Measurements from ENCODE around the gene HPS1. TPM values are rescaled to one million over a fixed set of nuclear protein-coding genes. Genes with fewer than 3 reads are reported as not detected.

HPS1 gene
- total RNA-seq, 2 donors from 2014 or later, result 40.0 to 53.7 TPM

DNA sequence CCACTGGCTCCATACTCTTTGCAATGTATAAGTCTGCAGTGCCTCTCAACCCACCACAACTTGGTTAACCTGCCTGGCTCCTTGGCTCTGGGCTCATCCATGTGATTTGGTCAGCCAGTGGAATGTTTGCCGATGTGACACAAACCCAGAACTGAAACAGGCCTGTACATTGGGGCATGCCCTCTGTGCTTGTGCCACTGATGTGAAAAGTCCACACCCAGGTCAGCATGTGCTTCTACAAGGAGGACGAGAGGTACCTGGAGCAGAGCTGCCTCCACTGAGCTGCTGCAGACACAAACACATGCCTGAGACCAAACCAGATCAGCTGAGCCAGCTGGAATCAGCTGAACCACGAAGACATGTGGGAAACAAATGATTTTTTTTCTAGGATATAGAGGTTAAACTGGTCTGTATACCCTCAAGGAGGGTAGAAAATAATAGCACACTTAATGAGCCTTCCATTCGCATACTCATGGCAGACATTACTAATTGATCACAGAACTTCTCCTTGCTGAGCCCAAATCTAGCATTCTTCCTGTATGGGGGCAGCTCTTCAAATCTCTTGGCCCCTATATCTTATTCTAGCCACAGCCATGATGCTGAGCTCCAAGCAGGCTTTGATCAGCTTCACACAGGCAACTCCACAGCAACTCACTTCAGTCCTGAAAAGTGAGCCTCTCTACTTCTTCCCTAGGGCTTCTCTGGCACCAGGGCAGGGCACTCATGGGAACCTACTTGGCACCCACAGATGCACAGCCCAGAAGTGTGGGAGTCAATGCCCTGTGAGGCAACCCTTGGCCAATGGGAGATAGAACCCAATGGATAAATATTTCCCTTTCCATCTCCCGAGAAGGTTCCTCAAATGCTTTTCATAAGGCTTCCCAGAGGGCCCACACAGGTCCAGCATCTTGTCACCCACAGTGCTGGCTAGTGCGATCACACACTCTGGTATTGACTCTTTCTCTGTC, 50.4 kb downstream of the HPS1 start:
- Histone ChIP-seq H3K4me3 (no peak overlapping the region), H3K4me1 (no peaks in the 10 kb centered on the region), H3K9me3 (no peaks in the 10 kb centered on the region), H3K27ac (no peak overlapping the region), H3K36me3 (replicated peaks in 1 of 2; ENCODE audit: insufficient read depth in 1 of 2, low read depth in 2 of 2) (no peaks in the 10 kb centered on the region), H3K27me3 (no peaks in the 10 kb centered on the region)
- 91 to 92% methylated on average over 6 of the region's 6 CpGs for WGBS, 2 donors
- ATAC-seq, result no peak
- intact Hi-C loops (cut with DNase I), result no loop called here
- DNase-seq, result no peak
- TF ChIP-seq POLR2A (IDR thresholded peaks at IDR 0.05), result no peak
- TF ChIP-seq, protein P1, sequence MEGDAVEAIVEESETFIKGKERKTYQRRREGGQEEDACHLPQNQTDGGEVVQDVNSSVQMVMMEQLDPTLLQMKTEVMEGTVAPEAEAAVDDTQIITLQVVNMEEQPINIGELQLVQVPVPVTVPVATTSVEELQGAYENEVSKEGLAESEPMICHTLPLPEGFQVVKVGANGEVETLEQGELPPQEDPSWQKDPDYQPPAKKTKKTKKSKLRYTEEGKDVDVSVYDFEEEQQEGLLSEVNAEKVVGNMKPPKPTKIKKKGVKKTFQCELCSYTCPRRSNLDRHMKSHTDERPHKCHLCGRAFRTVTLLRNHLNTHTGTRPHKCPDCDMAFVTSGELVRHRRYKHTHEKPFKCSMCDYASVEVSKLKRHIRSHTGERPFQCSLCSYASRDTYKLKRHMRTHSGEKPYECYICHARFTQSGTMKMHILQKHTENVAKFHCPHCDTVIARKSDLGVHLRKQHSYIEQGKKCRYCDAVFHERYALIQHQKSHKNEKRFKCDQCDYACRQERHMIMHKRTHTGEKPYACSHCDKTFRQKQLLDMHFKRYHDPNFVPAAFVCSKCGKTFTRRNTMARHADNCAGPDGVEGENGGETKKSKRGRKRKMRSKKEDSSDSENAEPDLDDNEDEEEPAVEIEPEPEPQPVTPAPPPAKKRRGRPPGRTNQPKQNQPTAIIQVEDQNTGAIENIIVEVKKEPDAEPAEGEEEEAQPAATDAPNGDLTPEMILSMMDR (IDR thresholded peaks at IDR 0.05), result no peak

DNA sequence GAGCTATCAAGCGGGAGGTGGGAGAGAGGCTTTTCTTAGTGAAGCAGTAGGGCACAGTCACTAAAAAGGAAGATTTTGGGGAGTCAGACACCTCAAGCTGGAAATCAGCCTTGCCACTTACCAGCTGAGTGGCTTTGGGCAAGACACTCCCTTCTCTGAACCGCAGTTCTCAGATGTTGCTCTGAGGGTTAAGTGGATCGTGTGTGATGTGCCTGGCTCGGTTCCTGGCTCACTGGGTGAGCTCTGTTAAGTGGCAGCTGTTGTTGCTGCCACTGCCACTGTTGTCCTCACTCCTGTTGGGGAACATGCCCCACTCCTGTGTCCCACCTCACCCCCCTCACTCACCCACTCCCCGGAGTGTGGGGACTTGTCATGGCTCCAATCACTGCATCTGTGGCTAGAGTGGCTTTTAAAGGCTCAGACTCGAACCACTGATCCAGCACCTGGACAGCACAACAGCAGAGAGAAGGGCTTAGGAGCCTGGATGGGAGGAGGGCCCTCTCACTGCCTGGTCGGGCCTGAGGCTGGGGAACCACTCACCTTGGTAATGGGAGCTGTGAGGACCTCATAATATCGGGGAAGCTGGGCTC, 51.8 kb downstream of the HPS1 start:
- no peaks in the 10 kb centered on the region for H3K36me3 ChIP-seq (replicated peaks in 1 of 2; ENCODE audit: insufficient read depth in 1 of 2, low read depth in 2 of 2)
- H3K27me3 ChIP-seq, result no peaks in the 10 kb centered on the region
- no peak for ATAC-seq
- intact Hi-C loops (cut with DNase I), result no loop called here
- no peak overlapping the region for H3K27ac ChIP-seq
- 83 to 91% methylated on average over 7 to 8 of the region's 8 CpGs for WGBS, 2 donors
- H3K9me3 ChIP-seq, result no peaks in the 10 kb centered on the region
- no peak for TF ChIP-seq POLR2A (IDR thresholded peaks at IDR 0.05)
- TF ChIP-seq, protein P1 (IDR thresholded peaks at IDR 0.05), result no peak
- no peak for DNase-seq
- no peaks in the 10 kb centered on the region for H3K4me1 ChIP-seq
- no peak overlapping the region for H3K4me3 ChIP-seq

DNA sequence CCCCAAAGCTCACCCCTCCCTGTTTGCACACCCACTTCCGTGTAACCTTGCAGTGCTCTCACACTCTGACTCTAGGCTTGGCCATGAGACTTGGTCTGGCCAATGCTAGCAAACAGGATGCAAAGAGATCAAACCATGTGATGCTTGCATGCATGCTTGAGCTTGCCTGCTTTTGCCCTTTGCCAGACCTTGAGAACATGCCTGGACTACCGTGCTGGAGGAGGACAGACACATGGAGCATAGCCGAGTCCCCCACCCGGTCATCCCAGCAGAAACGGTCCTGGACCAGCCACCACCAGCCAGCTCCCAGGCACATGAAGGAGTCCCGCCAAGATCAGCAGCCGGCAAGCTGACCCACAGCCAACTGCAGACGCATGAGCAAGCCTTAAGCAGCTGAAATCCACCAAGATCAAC, 55.1 kb downstream of the HPS1 start:
- H3K4me3 ChIP-seq, result no peak overlapping the region
- no peaks in the 10 kb centered on the region for H3K9me3 ChIP-seq
- no peaks in the 10 kb centered on the region for H3K27me3 ChIP-seq
- no peaks in the 10 kb centered on the region for H3K4me1 ChIP-seq
- intact Hi-C loops (cut with DNase I), result no loop called here
- TF ChIP-seq, protein P1 (IDR thresholded peaks at IDR 0.05), result no peak
- no peak overlapping the region for H3K27ac ChIP-seq
- H3K36me3 ChIP-seq (replicated peaks in 1 of 2; ENCODE audit: insufficient read depth in 1 of 2, low read depth in 2 of 2), result no peaks in the 10 kb centered on the region
- DNase-seq (peak in 2 of 4 donors; percentile 13 to 29), ATAC-seq (peak; percentile 23)
- WGBS, 2 donors, result 59 to 76% methylated on average over 7 to 8 of the region's 8 CpGs

DNA sequence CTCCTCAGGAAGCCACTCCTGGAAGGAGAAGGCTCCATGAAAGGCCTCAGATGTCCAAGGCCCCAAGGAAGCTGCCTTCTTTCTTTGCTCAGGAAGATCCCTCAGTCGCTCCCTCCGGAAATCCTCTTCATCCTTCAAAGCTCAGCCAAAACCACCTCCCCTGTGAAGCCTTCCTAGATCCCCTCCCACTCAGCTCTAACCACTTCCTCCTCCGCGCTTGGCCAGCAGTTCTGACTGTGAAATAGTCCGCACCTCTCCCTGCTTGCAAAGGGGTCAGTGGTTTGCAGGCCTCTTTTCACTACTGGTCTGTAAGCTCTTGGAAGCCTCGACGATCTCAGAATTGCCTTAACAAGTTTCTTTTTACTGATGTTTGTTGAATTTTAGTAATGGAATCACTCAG, 55.7 kb downstream of the HPS1 start:
- ATAC-seq, result no peak
- Histone ChIP-seq H3K27ac (no peak overlapping the region), H3K4me3 (no peak overlapping the region), H3K4me1 (no peaks in the 10 kb centered on the region), H3K9me3 (no peaks in the 10 kb centered on the region), H3K36me3 (replicated peaks in 1 of 2; ENCODE audit: insufficient read depth in 1 of 2, low read depth in 2 of 2) (no peaks in the 10 kb centered on the region), H3K27me3 (no peaks in the 10 kb centered on the region)
- WGBS, 2 donors, result 70 to 71% methylated on average over 7 of the region's 7 CpGs
- TF ChIP-seq, protein P1 (IDR thresholded peaks at IDR 0.05), result no peak
- no peak for TF ChIP-seq POLR2A (IDR thresholded peaks at IDR 0.05)
- intact Hi-C loops (cut with DNase I), result no loop called here
- no peak for DNase-seq
